PFSK-1 (cell line): ENCODE results near the gene ACSL3.

Source experiments
- FOXP2 ChIP-seq: optimal IDR thresholded peaks from 2 replicates; pipeline ENCODE3; 2011; ENCODE audit warnings: borderline replicate concordance, control low read depth, inconsistent platforms; ENCODE audit not compliant: insufficient read depth; ENCODE audit errors: extremely low read length, extremely low read depth
- POLR2AphosphoS5 ChIP-seq: IDR thresholded peaks from 2 replicates; pipeline ENCODE4 v1.6.1; 2012; ENCODE audit warnings: low read depth, mild to moderate bottlenecking, control low read depth, low read length, moderate library complexity
- REST ChIP-seq, 2 experiments: IDR thresholded peaks; 2 replicates each; pipeline versions ENCODE4 v1.6.1 to v1.8.0; 2011 to 2012; ENCODE audit warnings: low read depth in 2 of 2, low read length in 2 of 2, control low read depth in 1 of 2, inconsistent platforms in 1 of 2, mild to moderate bottlenecking in 1 of 2, moderate library complexity in 1 of 2; ENCODE audit not compliant: insufficient read depth in 1 of 2
- SIN3A ChIP-seq: IDR thresholded peaks from 2 replicates; pipeline ENCODE4 v1.6.1; 2012; ENCODE audit warnings: mild to moderate bottlenecking, low read length, moderate library complexity, borderline replicate concordance; ENCODE audit not compliant: insufficient read depth
- TAF1 ChIP-seq: IDR thresholded peaks from 2 replicates; pipeline ENCODE4 v1.6.1; 2012; ENCODE audit warnings: low read length, control low read depth, borderline replicate concordance; ENCODE audit not compliant: insufficient read depth

GRCh38 chr2:222899413-222900181 is 38.8 kb downstream of the ACSL3 start:
- TF ChIP-seq POLR2AphosphoS5, result no peak
- TF ChIP-seq REST (IDR thresholded peaks at IDR 0.05; ENCODE audit: insufficient read depth in 1 of 2, low read depth in 2 of 2, low read length in 2 of 2), result no peak
- no peak for TF ChIP-seq SIN3A
- TF ChIP-seq TAF1, result no peak
- no peak for TF ChIP-seq FOXP2
